HepG2 (cell line): ENCODE results near the gene SLC12A9. TPM values are rescaled to one million over a fixed set of nuclear protein-coding genes. Genes with fewer than 3 reads are reported as not detected.
A peak's percentile ranks its signal among the peaks of the same experiment; 100 is the strongest.

Experiments used
- AHR ChIP-seq: IDR thresholded peaks from 2 replicates; pipeline ENCODE4 v1.6.1; 2018; ENCODE audit warnings: missing genetic modification reagents, missing compliant biosample characterization
- ARHGAP35 ChIP-seq: sonication (generic); formaldehyde crosslinking; IDR thresholded peaks from 2 replicates; pipeline ENCODE4 v1.9.0; 2022; ENCODE audit warnings: mild to moderate bottlenecking, inconsistent platforms, moderate library complexity, missing genetic modification reagents, borderline replicate concordance
- ERF ChIP-seq: IDR thresholded peaks from 2 replicates; pipeline ENCODE4 v1.6.1; 2018; ENCODE audit warnings: missing biosample characterization, missing genetic modification reagents
- GPN1 ChIP-seq: sonication (generic); formaldehyde crosslinking; IDR thresholded peaks from 2 replicates; pipeline ENCODE4 v1.5.1; 2020; ENCODE audit warnings: missing genetic modification reagents, borderline replicate concordance
- HNRNPL ChIP-seq: fragments of 200-400 bp; formaldehyde crosslinking; IDR thresholded peaks from 2 replicates; pipeline ENCODE4 v1.6.1; 2017; ENCODE audit warnings: mild to moderate bottlenecking, low read depth, low read length
- HOXA3 ChIP-seq: sonication (generic); formaldehyde crosslinking; IDR thresholded peaks from 2 replicates; pipeline ENCODE4 v1.5.0; 2020; ENCODE audit warnings: missing genetic modification reagents
- KMT2B ChIP-seq: IDR thresholded peaks from 2 replicates; pipeline ENCODE4 v1.6.1; 2016; ENCODE audit warnings: missing genetic modification reagents, missing compliant biosample characterization
- NFYC ChIP-seq: IDR thresholded peaks from 2 replicates; pipeline ENCODE4 v1.6.1; 2016; ENCODE audit warnings: missing genetic modification reagents, missing compliant biosample characterization
- RXRA ChIP-seq: sonication (generic); formaldehyde crosslinking; IDR thresholded peaks from 2 replicates; pipeline ENCODE4 v1.5.1; 2020; ENCODE audit warnings: missing genetic modification reagents
- TCF12 ChIP-seq, 2 experiments: fragments of 450-650 bp in 1 of 2; sonication (generic) in 1 of 2; formaldehyde crosslinking in 1 of 2; IDR thresholded peaks; 2 replicates each; pipeline versions ENCODE4 v1.6.1 to v1.8.0; 2017 to 2022; ENCODE audit warnings: antibody characterized with exemption in 1 of 2, mild to moderate bottlenecking in 1 of 2, missing genetic modification reagents in 1 of 2, moderate library complexity in 1 of 2
- TEAD3 ChIP-seq: optimal IDR thresholded peaks from 2 replicates; pipeline ENCODE3; 2016; ENCODE audit warnings: borderline replicate concordance
- ZBTB7B ChIP-seq: sonication (generic); formaldehyde crosslinking; IDR thresholded peaks from 2 replicates; pipeline ENCODE4 v1.4.0; 2020; ENCODE audit warnings: missing genetic modification reagents
- ZKSCAN8 ChIP-seq: IDR thresholded peaks from 2 replicates; pipeline ENCODE4 v1.6.1; 2016; ENCODE audit warnings: borderline replicate concordance, missing genetic modification reagents, missing compliant biosample characterization
- ZNF124 ChIP-seq: sonication (generic); formaldehyde crosslinking; IDR thresholded peaks from 2 replicates; pipeline ENCODE4 v1.4.0; 2020; ENCODE audit warnings: missing genetic modification reagents
- ZNF292 ChIP-seq: sonication (generic); formaldehyde crosslinking; IDR thresholded peaks from 2 replicates; pipeline ENCODE4 v1.8.1; 2022; ENCODE audit warnings: mild to moderate bottlenecking, low read depth, missing genetic modification reagents, borderline replicate concordance
- ZNF619 ChIP-seq: sonication (generic); formaldehyde crosslinking; IDR thresholded peaks from 2 replicates; pipeline ENCODE4 v1.4.0; 2020; ENCODE audit warnings: mild to moderate bottlenecking, missing genetic modification reagents
- ZSCAN31 ChIP-seq: sonication (generic); formaldehyde crosslinking; IDR thresholded peaks from 2 replicates; pipeline ENCODE4 v1.5.0; 2020; ENCODE audit warnings: low read depth, mild to moderate bottlenecking, missing genetic modification reagents
- polyA plus RNA-seq, 8 experiments: library from polyadenylated mRNA; depleted of rRNA in 3 of 8; stranded (reverse) in 7 of 8; unstranded in 1 of 8; fragments of >200 nt; fragmentation: Illumina TruSeq in 4 of 8; extraction: Trizol in 4 of 8; gene quantifications; 2 replicates each; pipeline versions ENCODE4 v1.2.1 to v1.2.3, GENCODE V29; 2011 to 2016; ENCODE audit warnings: low read depth in 4 of 8, missing spikeins in 1 of 8, mixed read lengths in 1 of 8; ENCODE audit not compliant: insufficient read depth in 1 of 8
- total RNA-seq, 5 experiments: library from RNA; depleted of rRNA; stranded (reverse); fragments of >200 nt; fragmentation: Illumina TruSeq; extraction: Trizol; gene quantifications; 2 replicates each; pipeline ENCODE4 v1.2.3, GENCODE V29; 2016; ENCODE audit warnings: low read depth in 1 of 5
- TF ChIP-seq, protein P1 (sequence below): sonication (generic); formaldehyde crosslinking; IDR thresholded peaks from 2 replicates; pipeline ENCODE4 v1.8.1; 2023; ENCODE audit warnings: missing genetic modification reagents, inconsistent platforms, borderline replicate concordance
- TF ChIP-seq, protein P2 (sequence below): sonication (generic); formaldehyde crosslinking; IDR thresholded peaks from 2 replicates; pipeline ENCODE4 v1.4.0; 2020; ENCODE audit warnings: missing genetic modification reagents
- TF ChIP-seq, protein P3 (sequence below): sonication (generic); IDR thresholded peaks from 2 replicates; pipeline ENCODE4 v1.6.1; 2016; ENCODE audit warnings: low read depth, borderline replicate concordance
- TF ChIP-seq, protein P4 (sequence below): sonication (generic); formaldehyde crosslinking; conservative IDR thresholded peaks from 2 replicates; pipeline ENCODE4 v1.4.0; 2020; ENCODE audit warnings: missing genetic modification reagents
- TF ChIP-seq, protein P5 (sequence below): sonication (generic); formaldehyde crosslinking; IDR thresholded peaks from 2 replicates; pipeline ENCODE4 v1.4.0; 2020; ENCODE audit warnings: missing genetic modification reagents

The SLC12A9 gene
- total and polyA plus RNA-seq, 2 of the 13 experiments (the other 11 are each of a cell fraction or from before 2014, with no cell fraction given): 8.7 to 16.6 TPM

DNA sequence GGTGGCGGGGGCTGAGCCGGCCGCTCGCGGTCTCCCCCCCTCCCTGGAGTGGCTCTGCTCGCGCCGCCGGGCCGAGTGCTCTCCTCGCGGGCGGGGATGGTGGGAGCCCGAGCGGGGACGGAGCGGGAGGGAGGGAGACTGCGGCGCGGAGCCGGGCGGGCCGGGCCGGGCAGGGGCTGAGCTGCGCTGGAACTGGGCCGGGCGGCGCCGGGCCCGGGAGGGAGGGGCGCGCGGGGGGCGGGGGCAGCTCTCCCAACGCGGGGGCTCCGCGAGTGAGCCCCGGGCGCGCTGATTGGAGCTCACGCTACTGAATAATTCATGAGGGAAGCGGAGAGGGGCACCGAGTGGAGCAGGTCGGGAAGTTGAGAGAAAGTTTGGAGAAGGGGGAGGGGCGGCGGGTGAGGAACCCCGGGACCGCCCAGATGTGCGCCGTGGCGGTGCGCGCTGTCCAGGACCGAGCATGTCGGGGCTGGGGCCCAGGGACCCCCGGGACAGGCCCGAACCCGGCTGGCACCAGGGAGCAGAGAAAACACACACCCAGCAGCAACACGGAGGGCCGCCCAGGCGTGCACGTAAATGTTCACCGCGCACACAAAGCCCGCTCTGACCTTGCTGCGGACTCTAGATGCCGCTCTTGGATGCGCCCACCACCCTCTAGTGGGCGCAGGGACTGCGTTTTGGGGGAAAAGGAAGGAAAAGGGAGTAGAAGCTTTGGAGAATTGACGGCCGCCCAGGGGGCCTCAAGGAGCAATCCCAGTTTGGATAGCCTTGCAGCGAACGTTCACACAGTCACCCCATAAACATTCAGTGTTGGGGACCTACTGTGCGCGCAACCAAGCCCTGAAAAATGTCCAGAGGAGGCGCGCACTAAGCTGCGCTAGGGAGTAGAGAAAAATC lies 24.9 kb upstream of the SLC12A9 start, which contains the start of gene EPHB4 (continued):
- TF ChIP-seq ERF (CRISPR knock-in tag) (peak; percentile 73; the same call in 1 of the 2 replicates), ZKSCAN8 (CRISPR knock-in tag) (0 out of 2 replicates have a peak, but pooled peaks have one; percentile 26), HOXA3 (CRISPR knock-in tag) (peak; percentile 69), NFYC (peak; percentile 58; the same call in 1 of the 2 replicates), GPN1 (no peak), ARHGAP35 (peak; percentile 53; the same call in 1 of the 2 replicates), HNRNPL (peak; percentile 78; the same call in 1 of the 2 replicates), KMT2B (CRISPR knock-in tag) (peak; percentile 68; the same call in 1 of the 2 replicates), ZSCAN31 (CRISPR knock-in tag) (no peak), ZBTB7B (peak; percentile 98), ZNF292 (CRISPR knock-in tag) (0 out of 2 replicates have a peak, but pooled peaks have one; percentile 46), ZNF124 (CRISPR knock-in tag) (peak; percentile 65; the same call in 1 of the 2 replicates), RXRA (peak; percentile 76), ZNF619 (CRISPR knock-in tag) (peak; percentile 87; the same call in 1 of the 2 replicates), TEAD3 (CRISPR knock-in tag) (peak; percentile 63), TCF12 (IDR thresholded peaks at IDR 0.05) (no peak), TCF12 (CRISPR knock-in tag; IDR thresholded peaks at IDR 0.05) (peak; percentile 75; the same call in 1 of the 2 replicates), AHR (0 out of 2 replicates have a peak, but pooled peaks have one; percentile 61)
- TF ChIP-seq, protein P1, sequence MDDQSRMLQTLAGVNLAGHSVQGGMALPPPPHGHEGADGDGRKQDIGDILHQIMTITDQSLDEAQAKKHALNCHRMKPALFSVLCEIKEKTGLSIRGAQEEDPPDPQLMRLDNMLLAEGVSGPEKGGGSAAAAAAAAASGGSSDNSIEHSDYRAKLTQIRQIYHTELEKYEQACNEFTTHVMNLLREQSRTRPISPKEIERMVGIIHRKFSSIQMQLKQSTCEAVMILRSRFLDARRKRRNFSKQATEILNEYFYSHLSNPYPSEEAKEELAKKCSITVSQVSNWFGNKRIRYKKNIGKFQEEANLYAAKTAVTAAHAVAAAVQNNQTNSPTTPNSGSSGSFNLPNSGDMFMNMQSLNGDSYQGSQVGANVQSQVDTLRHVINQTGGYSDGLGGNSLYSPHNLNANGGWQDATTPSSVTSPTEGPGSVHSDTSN (CRISPR knock-in tag): no peak
- TF ChIP-seq, protein P2, sequence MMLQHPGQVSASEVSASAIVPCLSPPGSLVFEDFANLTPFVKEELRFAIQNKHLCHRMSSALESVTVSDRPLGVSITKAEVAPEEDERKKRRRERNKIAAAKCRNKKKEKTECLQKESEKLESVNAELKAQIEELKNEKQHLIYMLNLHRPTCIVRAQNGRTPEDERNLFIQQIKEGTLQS (CRISPR knock-in tag): 0 out of 2 replicates have a peak, but pooled peaks have one; percentile 11
- TF ChIP-seq, protein P3, sequence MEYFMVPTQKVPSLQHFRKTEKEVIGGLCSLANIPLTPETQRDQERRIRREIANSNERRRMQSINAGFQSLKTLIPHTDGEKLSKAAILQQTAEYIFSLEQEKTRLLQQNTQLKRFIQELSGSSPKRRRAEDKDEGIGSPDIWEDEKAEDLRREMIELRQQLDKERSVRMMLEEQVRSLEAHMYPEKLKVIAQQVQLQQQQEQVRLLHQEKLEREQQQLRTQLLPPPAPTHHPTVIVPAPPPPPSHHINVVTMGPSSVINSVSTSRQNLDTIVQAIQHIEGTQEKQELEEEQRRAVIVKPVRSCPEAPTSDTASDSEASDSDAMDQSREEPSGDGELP: peak; percentile 38; the same call in 1 of the 2 replicates
- TF ChIP-seq, protein P4, sequence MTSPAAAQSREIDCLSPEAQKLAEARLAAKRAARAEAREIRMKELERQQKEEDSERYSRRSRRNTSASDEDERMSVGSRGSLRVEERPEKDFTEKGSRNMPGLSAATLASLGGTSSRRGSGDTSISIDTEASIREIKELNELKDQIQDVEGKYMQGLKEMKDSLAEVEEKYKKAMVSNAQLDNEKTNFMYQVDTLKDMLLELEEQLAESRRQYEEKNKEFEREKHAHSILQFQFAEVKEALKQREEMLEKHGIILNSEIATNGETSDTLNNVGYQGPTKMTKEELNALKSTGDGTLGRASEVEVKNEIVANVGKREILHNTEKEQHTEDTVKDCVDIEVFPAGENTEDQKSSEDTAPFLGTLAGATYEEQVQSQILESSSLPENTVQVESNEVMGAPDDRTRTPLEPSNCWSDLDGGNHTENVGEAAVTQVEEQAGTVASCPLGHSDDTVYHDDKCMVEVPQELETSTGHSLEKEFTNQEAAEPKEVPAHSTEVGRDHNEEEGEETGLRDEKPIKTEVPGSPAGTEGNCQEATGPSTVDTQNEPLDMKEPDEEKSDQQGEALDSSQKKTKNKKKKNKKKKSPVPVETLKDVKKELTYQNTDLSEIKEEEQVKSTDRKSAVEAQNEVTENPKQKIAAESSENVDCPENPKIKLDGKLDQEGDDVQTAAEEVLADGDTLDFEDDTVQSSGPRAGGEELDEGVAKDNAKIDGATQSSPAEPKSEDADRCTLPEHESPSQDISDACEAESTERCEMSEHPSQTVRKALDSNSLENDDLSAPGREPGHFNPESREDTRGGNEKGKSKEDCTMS (CRISPR knock-in tag): no peak; the same call in 1 of the 2 replicates
- TF ChIP-seq, protein P5, sequence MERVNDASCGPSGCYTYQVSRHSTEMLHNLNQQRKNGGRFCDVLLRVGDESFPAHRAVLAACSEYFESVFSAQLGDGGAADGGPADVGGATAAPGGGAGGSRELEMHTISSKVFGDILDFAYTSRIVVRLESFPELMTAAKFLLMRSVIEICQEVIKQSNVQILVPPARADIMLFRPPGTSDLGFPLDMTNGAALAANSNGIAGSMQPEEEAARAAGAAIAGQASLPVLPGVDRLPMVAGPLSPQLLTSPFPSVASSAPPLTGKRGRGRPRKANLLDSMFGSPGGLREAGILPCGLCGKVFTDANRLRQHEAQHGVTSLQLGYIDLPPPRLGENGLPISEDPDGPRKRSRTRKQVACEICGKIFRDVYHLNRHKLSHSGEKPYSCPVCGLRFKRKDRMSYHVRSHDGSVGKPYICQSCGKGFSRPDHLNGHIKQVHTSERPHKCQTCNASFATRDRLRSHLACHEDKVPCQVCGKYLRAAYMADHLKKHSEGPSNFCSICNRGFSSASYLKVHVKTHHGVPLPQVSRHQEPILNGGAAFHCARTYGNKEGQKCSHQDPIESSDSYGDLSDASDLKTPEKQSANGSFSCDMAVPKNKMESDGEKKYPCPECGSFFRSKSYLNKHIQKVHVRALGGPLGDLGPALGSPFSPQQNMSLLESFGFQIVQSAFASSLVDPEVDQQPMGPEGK: peak; percentile 87
